ENCODE data around the gene CLASP1.

Gene CLASP1

GRCh38 chr2:121343191-121343590 lies 306.1 kb downstream of the CLASP1 start:
- no peak for TF ChIP-seq CTCF (IDR thresholded peaks at IDR 0.05)

DNA sequence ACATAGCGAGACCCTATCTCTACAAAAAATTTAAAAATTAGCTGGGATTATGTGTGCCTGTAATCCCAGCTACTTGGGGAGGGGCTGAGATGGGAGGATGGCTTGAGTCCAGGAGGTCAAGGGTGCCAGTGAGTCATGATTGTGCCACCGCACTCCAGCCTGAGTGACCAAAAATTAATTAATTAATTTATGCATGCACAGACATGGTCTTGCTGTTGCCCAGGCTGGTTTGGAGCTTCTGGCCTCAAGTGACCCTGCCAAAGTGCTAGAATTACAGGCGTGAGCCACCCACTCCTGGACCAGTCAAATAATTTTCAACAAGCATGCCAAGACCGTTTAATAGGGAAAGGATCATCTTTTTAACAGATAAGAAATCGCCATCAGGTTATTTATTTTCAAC lies 306.5 kb downstream of the CLASP1 start:
- no peak for TF ChIP-seq CTCF (IDR thresholded peaks at IDR 0.05)

GRCh38 chr2:121340926-121341325 lies 308.3 kb downstream of the CLASP1 start:
- no peak for TF ChIP-seq CTCF (IDR thresholded peaks at IDR 0.05)

- no peak for TF ChIP-seq CTCF (IDR thresholded peaks at IDR 0.05)
Observed at GRCh38 chr2:121338281-121338680, 311.0 kb downstream of the CLASP1 start.

DNA sequence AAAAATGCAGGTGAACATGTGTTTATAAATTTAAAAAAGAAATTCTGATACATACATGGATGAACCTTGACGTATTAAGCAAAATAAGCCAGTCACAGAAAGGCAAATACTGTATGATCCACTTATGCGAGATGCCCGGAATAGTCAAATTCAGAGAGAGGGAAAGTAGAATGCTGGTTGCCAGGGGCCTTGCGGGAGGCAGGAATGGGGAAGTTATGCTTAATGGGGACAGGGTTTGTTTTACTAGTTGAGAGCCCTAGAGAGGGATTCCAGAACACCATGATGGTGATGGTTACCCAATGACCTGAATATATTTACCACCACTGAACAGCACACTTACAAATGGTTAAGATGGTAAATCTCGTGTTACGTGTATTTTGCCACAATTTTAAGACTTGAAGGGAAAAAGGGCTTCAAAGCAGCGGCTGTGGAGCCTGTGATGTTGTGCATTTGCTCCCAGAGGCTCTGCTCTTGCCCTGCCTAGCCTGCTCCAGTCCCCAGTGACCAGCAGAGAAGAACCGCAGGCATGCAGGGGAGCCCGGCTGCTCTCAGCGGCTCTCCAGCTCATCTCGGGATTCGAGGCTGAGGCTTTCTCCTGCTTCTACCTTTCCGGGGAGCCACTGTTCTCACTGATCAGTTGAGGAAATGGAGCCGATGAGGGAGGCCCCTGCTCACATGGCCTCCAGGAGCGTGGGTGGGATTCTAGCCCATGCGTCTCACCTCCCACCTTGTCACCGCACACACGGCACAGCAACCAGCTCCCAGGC lies 312.6 kb downstream of the CLASP1 start:
- no peak for TF ChIP-seq CTCF (IDR thresholded peaks at IDR 0.05)

GRCh38 chr2:121335294-121336290 lies 313.7 kb downstream of the CLASP1 start:
- TF ChIP-seq CTCF (IDR thresholded peaks at IDR 0.05), result no peak

DNA sequence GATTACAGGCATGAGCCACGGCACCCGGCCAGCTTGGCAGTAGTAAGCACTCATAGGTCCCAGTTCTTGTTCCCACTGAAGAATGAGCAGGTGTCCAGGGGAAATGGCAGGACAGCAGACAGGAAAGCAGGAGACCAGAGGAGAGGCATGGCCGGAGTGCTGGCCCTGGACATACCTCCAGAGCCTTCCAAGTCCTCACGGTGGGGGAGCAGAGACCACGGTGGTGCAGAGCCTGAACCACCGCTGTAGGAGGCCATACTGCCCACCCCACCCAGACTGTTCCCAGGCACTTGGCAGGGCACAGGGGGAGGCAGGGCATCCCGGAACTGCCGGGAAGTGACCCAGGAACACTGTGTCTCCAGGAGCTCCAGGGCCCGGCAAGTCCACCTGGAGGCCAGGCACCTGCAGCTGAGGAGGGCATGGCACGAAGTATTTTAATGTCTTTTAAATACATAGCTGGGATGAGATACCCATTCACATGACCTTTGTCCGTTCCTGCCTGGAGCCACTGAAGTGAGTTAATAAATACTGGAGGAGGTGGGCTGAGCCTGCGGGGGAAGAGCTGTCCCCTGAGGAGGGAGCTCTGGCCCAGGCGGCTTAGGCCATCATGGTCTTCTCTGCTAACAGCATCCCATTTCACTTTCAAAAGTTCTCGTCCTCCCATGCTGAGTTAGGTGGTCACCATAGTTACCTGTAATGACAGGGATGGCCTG lies 314.5 kb downstream of the CLASP1 start:
- TF ChIP-seq CTCF (IDR thresholded peaks at IDR 0.05), result no peak
